Astrocyte (in vitro differentiated cells and primary cell): ENCODE data around the gene PPM1F.

Source experiments
- CTCF ChIP-seq: IDR thresholded peaks from 2 replicates; pipeline ENCODE4 v1.5.1; 2011; ENCODE audit warnings: low read depth, mild to moderate bottlenecking, inconsistent platforms, low read length, moderate library complexity; ENCODE audit not compliant: insufficient read depth
- EZH2 ChIP-seq: IDR thresholded peaks from 2 replicates; pipeline ENCODE4 v1.6.1; 2012; ENCODE audit warnings: mild to moderate bottlenecking, low read length, inconsistent platforms; ENCODE audit not compliant: insufficient read depth

DNA sequence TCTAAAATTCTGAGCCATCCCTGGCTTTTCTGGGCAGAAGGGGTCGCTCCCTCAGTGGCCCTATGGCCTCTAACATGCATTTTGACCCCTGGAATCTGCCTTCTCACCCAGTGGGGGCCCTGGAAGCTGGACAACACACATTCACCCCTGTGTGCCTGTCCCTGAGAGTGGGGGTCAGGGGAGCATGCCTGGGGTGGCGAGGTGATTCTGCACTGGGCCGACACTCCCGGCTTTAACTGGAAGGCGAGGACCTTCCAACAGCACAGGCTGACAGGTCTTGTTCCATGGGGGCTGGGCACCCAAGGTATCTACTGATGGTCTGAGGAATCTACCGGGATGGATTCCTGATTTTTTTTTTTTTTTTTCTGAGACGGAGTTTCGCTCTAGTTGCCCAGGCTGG lies 10.7 kb downstream of the PPM1F start:
- TF ChIP-seq CTCF, result no peak
- TF ChIP-seq EZH2, result no peak
